MCF 10A (cell line): ENCODE results near the gene TRERF1. TPM values are rescaled to one million over a fixed set of nuclear protein-coding genes. Genes with fewer than 3 reads are reported as not detected.

Experiments used
- BruUV-seq: library from RNA; stranded (reverse); fragments of 400-500 nt; replicated peaks from 2 replicates; lab custom pipeline; 2021; lab: Mats Ljungman, UMichigan
- CTCF ChIA-PET: fragments of 300-600 bp; sonication (Branson Sonifier 250); formaldehyde crosslinking; extraction: SDS; loops from one replicate; lab custom pipeline; 2021; ENCODE audit warnings: antibody characterized with exemption, inconsistent platforms; lab: Yijun Ruan, JAX
- POLR2A ChIA-PET: fragments of 300-600, 350-650 bp; sonication (Branson Sonifier 250); formaldehyde crosslinking; extraction: SDS; loops from one replicate; lab custom pipeline; 2020; ENCODE audit warnings: antibody characterized with exemption, inconsistent platforms; lab: Yijun Ruan, JAX
- DNase-seq: peaks from one replicate; pipeline ENCODE4 v3.0.0-alpha.2; 2018; ENCODE audit not compliant: unreplicated experiment
- H3K27ac Mint-ChIP-seq: one replicate; pipeline ENCODE4 v1.8.0; 2022; ENCODE audit warnings: mild to moderate bottlenecking, low read depth, mixed read lengths; ENCODE audit not compliant: unreplicated experiment
- H3K27me3 Mint-ChIP-seq: one replicate; pipeline ENCODE4 v1.8.0; 2022; ENCODE audit warnings: mixed read lengths; ENCODE audit not compliant: insufficient read depth, unreplicated experiment
- H3K36me3 Mint-ChIP-seq: one replicate; pipeline ENCODE4 v1.8.0; 2022; ENCODE audit warnings: mild to moderate bottlenecking, moderate library complexity, mixed read lengths; ENCODE audit not compliant: insufficient read depth, unreplicated experiment
- H3K4me1 Mint-ChIP-seq: one replicate; pipeline ENCODE4 v1.8.0; 2022; ENCODE audit warnings: mixed read lengths; ENCODE audit not compliant: insufficient read depth, unreplicated experiment
- H3K4me3 Mint-ChIP-seq: one replicate; pipeline ENCODE4 v1.8.0; 2022; ENCODE audit warnings: mild to moderate bottlenecking, moderate library complexity, mixed read lengths; ENCODE audit not compliant: unreplicated experiment
- H3K9me3 Mint-ChIP-seq: one replicate; pipeline ENCODE4 v1.8.0; 2022; ENCODE audit warnings: mixed read lengths; ENCODE audit not compliant: unreplicated experiment
- intact Hi-C: fragments of 100-400 bp; cut with micrococcal nuclease; formaldehyde crosslinking; loops from 2 replicates; pipeline ENCODE4 v1.14.1; 2022
- total RNA-seq: library from RNA; stranded (reverse); gene quantifications from 2 replicates; pipeline ENCODE4 v1.2.3, GENCODE V29; 2022
- TF ChIP-seq, protein P1 (sequence below): fragments of 200-600 bp; IDR thresholded peaks from one replicate; pipeline ENCODE4 v1.8.0; 2022; ENCODE audit warnings: antibody characterized with exemption, mild to moderate bottlenecking; ENCODE audit not compliant: unreplicated experiment

The TRERF1 gene
- total RNA-seq, 1 experiment from 2014 or later: 9.4 TPM

DNA sequence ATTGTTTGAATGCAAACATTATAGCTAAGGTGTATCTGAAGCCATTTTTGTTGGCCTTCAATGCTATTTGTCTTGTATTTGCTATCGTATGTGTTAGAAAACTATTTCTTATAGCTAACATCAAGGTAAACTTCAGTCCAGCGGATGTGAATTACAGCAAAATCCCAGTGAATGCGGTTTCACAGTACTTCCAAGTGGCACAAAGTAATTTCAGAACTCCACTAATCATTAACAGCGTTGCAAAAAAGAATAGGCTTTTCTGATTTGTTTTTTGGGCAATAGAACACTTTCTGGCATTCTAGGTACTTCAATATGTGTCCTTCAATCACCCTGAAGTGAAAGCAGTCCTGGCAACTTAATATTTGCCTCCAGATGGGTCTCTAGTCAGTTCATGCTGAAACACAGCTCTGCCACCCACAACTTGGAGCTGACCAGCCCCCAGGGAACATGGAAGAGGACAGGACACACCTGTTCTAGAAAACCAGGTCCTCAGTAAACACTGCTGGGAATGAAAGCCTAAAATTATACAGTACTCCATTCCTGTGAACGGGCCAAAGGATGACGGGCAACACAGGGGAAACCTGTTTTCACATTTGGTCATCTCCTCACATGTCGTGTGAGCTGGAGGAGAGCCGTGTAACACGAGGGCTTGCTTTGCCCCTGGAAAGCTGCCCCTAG is 224.4 kb downstream of the TRERF1 start:
- BruUV-seq: no TSS peak
- peaks cover 37% of the 10 kb centered on the region for H3K36me3 Mint-ChIP-seq
- TF ChIP-seq, protein P1, sequence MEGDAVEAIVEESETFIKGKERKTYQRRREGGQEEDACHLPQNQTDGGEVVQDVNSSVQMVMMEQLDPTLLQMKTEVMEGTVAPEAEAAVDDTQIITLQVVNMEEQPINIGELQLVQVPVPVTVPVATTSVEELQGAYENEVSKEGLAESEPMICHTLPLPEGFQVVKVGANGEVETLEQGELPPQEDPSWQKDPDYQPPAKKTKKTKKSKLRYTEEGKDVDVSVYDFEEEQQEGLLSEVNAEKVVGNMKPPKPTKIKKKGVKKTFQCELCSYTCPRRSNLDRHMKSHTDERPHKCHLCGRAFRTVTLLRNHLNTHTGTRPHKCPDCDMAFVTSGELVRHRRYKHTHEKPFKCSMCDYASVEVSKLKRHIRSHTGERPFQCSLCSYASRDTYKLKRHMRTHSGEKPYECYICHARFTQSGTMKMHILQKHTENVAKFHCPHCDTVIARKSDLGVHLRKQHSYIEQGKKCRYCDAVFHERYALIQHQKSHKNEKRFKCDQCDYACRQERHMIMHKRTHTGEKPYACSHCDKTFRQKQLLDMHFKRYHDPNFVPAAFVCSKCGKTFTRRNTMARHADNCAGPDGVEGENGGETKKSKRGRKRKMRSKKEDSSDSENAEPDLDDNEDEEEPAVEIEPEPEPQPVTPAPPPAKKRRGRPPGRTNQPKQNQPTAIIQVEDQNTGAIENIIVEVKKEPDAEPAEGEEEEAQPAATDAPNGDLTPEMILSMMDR: no peak
- intact Hi-C loops: loop anchor here (5.0 kb wide), 1 partner anchor 175 kb away; no protein-coding TSS in a partner anchor
- peaks cover 49% of the 10 kb centered on the region for H3K4me1 Mint-ChIP-seq
- CTCF ChIA-PET: interaction anchor here (0.5 to 4.3 kb wide), 11 partner anchors 10 to 364 kb away, joined by 3 to 19 read pairs (median 4); partner anchors contain the start of gene MRPS10
- POLR2A ChIA-PET: interaction anchor here (0.6 to 5.3 kb wide), 22 partner anchors 10 to 520 kb away, joined by 3 to 56 read pairs (median 6); partner anchors contain the start of genes BYSL, C6orf132, GUCA1B and MED20
- peak overlapping the region; percentile 50 for H3K4me3 Mint-ChIP-seq
- no peaks in the 10 kb centered on the region for H3K9me3 Mint-ChIP-seq
- peak overlapping the region; percentile 92 for H3K27ac Mint-ChIP-seq
- no peaks in the 10 kb centered on the region for H3K27me3 Mint-ChIP-seq
- peak; percentile 20 for DNase-seq

DNA sequence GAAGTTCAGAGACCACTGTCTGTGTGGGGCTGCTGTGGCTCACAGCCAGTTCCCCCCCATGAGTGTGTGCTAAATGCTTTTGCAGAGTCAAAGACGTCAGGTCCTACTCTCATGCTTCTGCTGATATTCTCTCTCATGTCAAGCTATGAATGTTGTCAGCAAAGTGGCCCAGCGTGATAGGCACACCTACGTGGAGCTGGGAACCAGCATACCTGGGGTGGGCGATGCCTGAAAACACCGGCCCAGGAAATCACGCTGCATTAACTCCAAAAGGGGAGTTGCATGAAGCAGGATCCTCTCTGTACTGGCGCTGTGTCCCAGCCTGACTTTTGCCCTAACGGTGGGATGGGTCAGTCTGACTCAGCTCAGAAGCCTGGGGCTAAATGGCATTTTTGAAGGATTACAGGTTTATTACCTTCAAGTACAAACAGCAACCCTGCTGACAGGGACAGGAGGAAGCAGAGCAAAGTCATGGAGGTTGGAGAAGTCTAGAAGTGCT is 225.0 kb downstream of the TRERF1 start:
- BruUV-seq: no TSS peak
- Mint-ChIP-seq H3K4me1 (peaks cover 50% of the 10 kb centered on the region), H3K4me3 (peak overlapping the region; percentile 50), H3K27me3 (no peaks in the 10 kb centered on the region), H3K9me3 (no peaks in the 10 kb centered on the region), H3K36me3 (peaks cover 31% of the 10 kb centered on the region), H3K27ac (peak overlapping the region; percentile 92)
- CTCF ChIA-PET: interaction anchor here (0.5 to 4.3 kb wide), 13 partner anchors 9 to 339 kb away, joined by 3 to 19 read pairs (median 4); partner anchors contain the start of gene MRPS10
- POLR2A ChIA-PET: interaction anchor here (0.6 to 5.3 kb wide), 26 partner anchors 10 to 520 kb away, joined by 3 to 56 read pairs (median 5); partner anchors contain the start of genes BYSL, C6orf132, GUCA1B and MED20
- peak; percentile 94 for DNase-seq
- TF ChIP-seq, protein P1: no peak
- intact Hi-C loops: loop anchor here (5.0 kb wide), 1 partner anchor 176 kb away; no protein-coding TSS in a partner anchor

DNA sequence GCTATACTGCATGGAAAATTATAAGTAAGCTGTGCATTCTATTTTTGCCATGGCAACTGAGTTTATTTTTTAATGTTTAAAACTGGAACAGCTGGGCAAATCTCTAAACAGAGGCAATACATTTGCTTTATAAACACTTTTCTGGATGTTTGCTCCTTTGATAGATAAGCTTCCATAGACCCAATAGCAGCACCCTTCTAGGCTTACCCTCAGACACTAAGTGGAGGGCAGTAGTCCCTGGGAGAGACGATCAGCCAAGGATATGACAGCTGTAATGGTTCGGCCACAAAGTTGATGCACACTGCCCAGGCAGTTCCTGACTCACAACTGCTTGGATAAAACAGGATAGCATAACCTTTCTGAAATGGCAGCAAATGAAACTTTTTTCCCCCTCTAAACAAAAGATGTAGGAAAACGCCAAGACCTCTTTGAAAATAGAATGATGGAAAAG is 225.5 kb downstream of the TRERF1 start:
- DNase-seq: peak; percentile 53
- no peaks in the 10 kb centered on the region for H3K9me3 Mint-ChIP-seq
- BruUV-seq: TSS peak; percentile 56
- intact Hi-C loops: loop anchor here (5.0 kb wide), 1 partner anchor 176 kb away; no protein-coding TSS in a partner anchor
- peaks cover 27% of the 10 kb centered on the region for H3K36me3 Mint-ChIP-seq
- H3K27ac Mint-ChIP-seq: peak overlapping the region; percentile 92
- POLR2A ChIA-PET: interaction anchor here (0.6 to 5.3 kb wide), 25 partner anchors 9 to 521 kb away, joined by 3 to 56 read pairs (median 5); partner anchors contain the start of genes C6orf132, MRPS10, TOMM6 and TRERF1
- CTCF ChIA-PET: interaction anchor here (0.5 to 4.3 kb wide), 9 partner anchors 12 to 337 kb away, joined by 3 to 19 read pairs (median 4); no protein-coding TSS in a partner anchor
- H3K4me3 Mint-ChIP-seq: peak overlapping the region; percentile 50
- no peaks in the 10 kb centered on the region for H3K27me3 Mint-ChIP-seq
- TF ChIP-seq, protein P1: no peak
- peaks cover 53% of the 10 kb centered on the region for H3K4me1 Mint-ChIP-seq
